ENCODE results near the gene LIN52. TPM values are rescaled to one million over a fixed set of nuclear protein-coding genes. Genes with fewer than 3 reads are reported as not detected.

The LIN52 gene
- total RNA-seq, 2 donors from 2014 or later: 5.0 to 6.3 TPM

GRCh38 chr14:74245292-74245691 lies 160.5 kb downstream of the LIN52 start:
- intact Hi-C loops (cut with DNase I, micrococcal nuclease): no loop called here
- ATAC-seq (no peak), DNase-seq (no peak)

GRCh38 chr14:74246542-74246941 lies 161.8 kb downstream of the LIN52 start:
- no peak for ATAC-seq
- no peak for DNase-seq
- intact Hi-C loops (cut with DNase I, micrococcal nuclease): no loop called here

GRCh38 chr14:74248017-74248416 lies 163.3 kb downstream of the LIN52 start:
- DNase-seq: no peak
- ATAC-seq: no peak
- intact Hi-C loops (cut with DNase I, micrococcal nuclease): no loop called here

- no peak for DNase-seq
- ATAC-seq: no peak
- intact Hi-C loops (cut with DNase I, micrococcal nuclease): loop anchor here (5.0 to 10.0 kb wide), 2 partner anchors 135 to 137 kb away; no protein-coding TSS in a partner anchor
Observed at GRCh38 chr14:74249433-74250375, 164.9 kb downstream of the LIN52 start.

Other genes with a start within 250 kb of the LIN52 start
- gene PTGR2, start 233.1 kb upstream of the LIN52 start, total RNA-seq: 10 to 100 TPM; 14.7 to 16.0 TPM
- gene ZNF410, start 198.1 kb upstream of the LIN52 start, total RNA-seq: 10 to 100 TPM; 40.1 to 40.2 TPM
- 1 to 10 TPM; 4.6 to 5.9 TPM for gene FAM161B, start 134.9 kb upstream of the LIN52 start, total RNA-seq
- gene COQ6, start 134.7 kb upstream of the LIN52 start, total RNA-seq: 10 to 100 TPM; 18.5 to 21.5 TPM
- gene ENTPD5, start 65.7 kb upstream of the LIN52 start, total RNA-seq: 100 to 1,000 TPM; 201 to 203 TPM
- 1 to 10 TPM; 3.1 to 4.5 TPM for gene BBOF1, start 65.6 kb upstream of the LIN52 start, total RNA-seq
- gene ALDH6A1, start 503 bp upstream of the LIN52 start, total RNA-seq: 10 to 100 TPM; 29.4 to 47.1 TPM
- gene VSX2, start 154.5 kb downstream of the LIN52 start, total RNA-seq: not detected
- gene ABCD4, start 218.0 kb downstream of the LIN52 start, total RNA-seq: 10 to 100 TPM; 52.6 to 54.0 TPM